22Rv1 (cell line): ENCODE measurements around the gene HIVEP2.

Experiments
- CTCF ChIP-seq: fragments of 450-650 bp; IDR thresholded peaks from 2 replicates; pipeline ENCODE4 v1.5.1; 2017; ENCODE audit warnings: mild to moderate bottlenecking
- ZFX ChIP-seq: fragments of 450-650 bp; IDR thresholded peaks from 2 replicates; pipeline ENCODE4 v1.6.1; 2017; ENCODE audit warnings: antibody characterized with exemption, borderline replicate concordance

DNA sequence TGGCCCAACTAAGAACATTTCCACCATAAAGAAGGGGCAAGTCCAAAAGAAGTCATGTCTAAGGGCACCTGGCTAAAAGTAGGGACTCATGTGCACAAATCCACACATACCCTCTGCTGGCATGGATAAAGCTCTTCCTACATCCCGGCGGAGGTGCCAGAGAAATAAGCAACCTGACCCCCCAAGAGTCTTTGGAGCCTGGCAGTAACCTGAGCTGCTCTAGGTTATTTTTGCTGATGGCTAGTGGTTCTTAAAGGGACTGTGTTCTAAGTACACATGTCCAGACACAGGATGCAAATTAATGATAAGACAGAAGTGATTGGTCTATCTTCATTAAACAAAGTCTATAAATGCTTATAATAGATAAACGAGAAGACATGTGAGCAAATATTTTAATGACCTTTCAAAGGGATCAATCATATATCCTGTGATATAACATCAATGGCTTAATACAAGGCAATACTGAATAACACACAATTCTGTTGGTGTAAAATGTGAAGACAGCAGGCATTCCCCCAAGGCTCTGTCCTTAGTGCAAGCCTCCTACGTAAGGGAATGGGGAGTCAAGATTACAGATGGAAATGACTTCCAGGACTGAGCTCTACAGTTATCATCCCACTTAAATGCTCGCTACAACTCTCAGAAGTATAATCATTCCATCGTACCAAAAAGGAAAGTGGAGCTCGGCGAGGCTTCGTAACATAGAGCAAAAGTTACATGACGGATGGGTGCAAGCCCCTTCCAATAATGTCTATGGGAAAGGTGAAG lies 52.5 kb downstream of the HIVEP2 start:
- no peak for TF ChIP-seq CTCF
- no peak for TF ChIP-seq ZFX
